KG1 (cell line): ENCODE data around the gene CACNA1D.

Experiments
- DNase-seq: peaks from one replicate; lab custom pipeline; 2025; lab: John Stamatoyannopoulos, UW

Gene CACNA1D

DNA sequence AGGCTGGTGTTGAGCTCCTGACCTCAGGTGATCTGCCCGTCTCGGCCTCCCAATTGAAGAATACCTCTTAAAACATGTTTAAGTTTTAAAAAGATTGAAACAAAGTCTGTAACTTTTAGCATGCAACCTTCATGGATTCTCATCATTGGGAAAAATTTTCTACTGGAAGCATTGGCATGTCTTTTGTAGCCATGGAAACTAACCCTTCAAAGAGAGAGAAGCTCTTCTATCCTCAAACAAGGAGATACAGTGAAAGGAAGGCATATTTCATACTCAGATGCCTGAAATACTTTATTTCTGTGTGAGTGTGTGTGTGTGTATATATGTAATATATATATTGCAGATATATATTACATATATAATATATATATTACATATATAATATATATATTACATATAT, 196.9 kb downstream of the CACNA1D start:
- DNase-seq: no peak

DNA sequence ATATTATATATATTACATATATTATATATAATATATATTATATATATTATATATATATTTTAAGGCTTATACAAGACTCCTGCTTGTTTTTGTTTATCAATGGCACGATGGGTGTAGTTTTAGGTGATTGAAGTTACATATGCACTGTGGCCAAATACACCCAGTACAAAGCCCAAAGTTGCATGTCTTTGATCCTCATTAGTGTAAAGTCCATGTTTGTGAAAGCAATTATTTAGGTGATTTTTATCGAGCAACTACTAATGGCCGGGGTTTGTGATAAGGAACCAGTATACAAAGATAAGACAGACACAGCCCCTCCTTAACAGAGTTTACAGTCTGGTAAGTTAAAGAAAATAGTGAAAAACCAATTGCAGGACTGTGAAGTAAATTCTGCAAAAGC, 197.5 kb downstream of the CACNA1D start:
- no peak for DNase-seq

DNA sequence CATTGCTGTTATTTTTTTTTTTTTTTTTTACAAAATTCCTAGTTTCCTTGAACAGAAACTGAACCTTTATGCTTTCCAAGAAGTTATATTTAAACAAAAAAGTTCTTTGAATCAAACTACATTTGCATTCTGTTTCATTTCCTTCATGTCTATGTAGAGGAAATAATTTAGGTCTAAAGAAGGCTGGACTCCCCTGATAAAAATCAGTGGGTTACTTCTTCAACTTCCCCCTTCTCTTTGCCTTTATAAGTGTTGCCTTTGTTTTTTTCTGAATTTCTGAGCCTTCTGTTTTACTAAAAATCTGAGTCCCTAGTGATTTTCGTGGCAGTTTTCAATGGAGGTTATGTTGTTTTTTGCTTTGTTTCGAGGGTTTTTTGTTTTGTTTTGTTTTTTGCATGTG, 199.0 kb downstream of the CACNA1D start:
- no peak for DNase-seq

DNA sequence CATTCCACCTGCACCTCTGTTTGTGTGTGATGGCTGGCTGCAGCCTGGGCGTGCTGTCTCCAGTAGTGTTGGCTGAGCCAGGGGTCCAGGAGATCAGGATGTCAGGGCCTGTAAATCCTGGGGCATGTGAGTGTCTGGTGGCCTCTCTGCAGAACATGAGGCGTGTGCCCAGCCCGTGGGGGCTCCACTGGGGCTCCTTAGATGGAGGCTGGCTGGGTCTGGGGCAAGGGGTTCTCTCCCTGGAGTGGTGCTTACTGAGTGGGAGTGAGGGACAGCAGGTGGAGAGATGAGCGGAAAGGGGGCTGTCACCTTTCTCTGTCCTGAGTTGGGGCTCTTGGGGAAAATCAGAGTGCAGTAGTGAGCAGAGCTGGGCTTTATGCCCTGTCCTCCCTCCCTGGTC, 199.6 kb downstream of the CACNA1D start:
- no peak for DNase-seq

DNA sequence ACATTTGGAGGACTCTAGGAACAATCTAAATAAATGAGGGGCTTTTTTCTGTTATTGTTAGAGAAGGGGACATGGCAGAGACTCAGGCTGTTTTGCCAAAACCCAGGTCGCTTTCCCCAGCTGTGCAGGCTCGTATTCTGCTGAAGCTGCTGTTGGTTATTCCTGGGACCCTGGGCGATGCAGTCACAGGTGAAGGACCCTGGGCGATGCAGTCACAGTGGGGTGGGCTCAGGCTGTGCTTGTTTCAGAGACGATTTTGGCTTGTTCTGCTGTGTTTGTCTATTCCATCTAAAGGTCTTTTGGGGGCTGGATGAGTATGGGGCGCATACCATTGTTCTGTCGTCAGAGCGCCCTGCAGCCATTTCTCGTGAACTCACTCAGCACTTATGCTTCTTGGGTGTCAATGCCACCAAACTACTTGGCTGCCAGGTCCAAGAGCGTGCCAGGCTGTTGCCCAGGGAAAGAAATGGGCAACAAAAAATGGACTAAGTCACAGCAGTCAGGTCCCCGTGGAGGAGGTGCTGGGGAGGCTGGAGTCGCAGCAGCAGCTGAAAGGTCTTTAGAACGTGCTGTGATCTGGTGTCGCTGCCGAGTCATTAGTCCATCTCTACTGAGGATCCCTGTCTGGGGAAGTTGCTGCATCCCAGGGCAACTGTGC, 200.4 kb downstream of the CACNA1D start:
- DNase-seq: no peak

DNA sequence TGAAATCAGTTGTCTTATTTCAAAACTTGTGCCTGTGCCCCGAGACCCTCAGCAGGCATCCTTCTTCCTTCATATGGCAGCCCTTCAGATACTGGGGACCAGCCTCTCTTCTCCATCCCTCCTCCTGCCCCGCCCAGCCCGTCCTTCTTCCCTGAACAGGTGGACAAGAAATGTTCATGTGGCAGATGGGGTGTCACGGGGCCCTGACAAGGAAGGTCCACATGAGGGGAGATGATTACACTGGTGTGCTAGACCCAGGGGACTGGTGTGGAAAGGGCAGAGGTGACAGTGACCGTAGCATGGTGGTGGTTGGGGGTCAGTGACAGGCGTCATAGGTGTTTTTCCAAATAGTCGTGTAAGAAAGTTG, 200.9 kb downstream of the CACNA1D start:
- DNase-seq: no peak

DNA sequence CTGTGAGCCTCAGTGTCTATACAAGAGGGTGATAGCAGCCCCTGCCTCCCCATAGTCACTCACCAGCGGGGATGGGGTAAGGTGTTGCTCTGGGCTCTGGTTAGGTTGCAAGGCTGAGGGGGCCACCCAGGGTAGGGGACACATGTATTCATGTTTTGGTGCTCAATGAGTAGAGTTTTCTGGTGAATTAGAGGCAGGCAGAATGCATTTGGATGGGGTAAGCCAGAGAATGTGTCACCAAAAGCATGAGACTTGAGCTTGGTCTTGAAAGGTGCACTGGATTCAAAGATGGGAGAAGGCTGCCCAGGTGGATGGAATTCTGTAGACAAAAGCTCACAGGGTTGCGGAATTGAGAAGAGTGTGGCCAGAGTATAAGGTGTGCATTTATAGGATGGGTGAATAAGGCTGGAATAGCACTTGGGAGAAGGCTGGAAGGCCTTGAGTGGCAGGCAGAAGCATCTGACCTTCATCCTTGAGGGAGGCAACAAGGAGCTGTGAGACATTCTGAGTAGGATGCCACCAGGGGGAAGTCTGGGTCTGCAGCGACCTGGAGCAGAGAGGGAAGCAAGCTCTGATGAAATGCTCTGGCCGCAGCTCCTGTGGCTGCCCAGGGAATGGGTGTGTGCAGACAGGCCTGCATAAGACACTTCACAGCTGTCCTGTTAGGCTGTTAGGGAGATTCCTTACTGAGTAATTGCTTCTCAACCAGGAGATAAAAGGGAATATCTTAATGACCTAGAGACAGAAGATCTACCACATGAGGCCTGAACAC, 202.2 kb downstream of the CACNA1D start:
- DNase-seq: no peak

DNA sequence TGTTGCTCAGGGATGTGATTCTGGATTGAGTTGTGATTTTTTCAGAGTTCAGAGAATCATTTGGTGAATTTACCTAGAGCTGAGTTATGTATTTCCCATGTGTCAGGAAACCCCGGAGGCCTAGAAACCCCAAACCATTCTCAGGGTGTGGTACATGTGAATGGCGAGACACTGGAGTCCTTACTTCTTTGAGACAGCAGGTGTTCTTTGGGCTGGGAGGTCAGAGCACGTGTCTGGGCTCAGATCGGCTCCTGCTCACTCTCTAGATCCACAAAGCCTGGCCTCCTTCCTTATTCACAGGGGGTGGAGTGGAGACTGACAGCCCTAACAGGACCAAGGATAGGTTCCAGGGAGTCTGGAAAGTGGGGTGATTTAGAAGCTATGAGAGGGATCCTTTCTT, 206.0 kb downstream of the CACNA1D start:
- DNase-seq: no peak

DNA sequence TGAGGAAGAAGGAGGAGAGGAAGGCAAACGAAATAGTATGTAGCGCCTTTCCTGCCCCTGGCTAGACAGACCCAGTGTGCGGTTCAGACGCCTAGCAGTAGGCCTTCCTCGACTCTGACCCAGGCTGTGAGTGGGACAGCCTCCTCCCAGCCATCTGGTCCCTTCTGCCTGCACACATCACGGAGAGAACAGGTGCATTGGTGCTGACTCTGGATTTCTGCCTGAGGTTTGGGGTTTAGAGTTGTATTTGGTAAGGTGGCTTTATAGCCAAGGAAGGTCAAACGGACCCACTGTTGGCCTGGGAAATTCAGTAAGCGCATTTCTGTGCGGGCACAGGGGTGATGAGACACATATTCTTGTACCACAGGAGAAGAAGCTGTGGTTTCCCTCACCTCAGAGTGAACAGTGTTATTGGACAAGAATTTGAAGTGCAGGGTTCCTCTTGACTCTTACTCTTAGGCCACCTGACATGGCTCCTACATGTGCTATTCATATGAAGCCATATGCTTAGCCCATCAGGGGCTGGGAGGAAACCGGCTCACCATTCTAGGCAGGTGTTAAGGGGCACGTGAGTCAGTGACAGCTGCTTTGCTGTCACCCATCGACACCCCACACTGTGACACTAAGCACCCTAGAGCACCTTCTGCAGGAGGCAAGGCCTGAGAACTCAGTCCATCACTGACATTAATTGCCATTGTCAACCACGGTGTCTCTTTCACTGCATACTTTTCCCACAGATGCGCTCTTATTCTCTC, 208.5 kb downstream of the CACNA1D start:
- DNase-seq: no peak

DNA sequence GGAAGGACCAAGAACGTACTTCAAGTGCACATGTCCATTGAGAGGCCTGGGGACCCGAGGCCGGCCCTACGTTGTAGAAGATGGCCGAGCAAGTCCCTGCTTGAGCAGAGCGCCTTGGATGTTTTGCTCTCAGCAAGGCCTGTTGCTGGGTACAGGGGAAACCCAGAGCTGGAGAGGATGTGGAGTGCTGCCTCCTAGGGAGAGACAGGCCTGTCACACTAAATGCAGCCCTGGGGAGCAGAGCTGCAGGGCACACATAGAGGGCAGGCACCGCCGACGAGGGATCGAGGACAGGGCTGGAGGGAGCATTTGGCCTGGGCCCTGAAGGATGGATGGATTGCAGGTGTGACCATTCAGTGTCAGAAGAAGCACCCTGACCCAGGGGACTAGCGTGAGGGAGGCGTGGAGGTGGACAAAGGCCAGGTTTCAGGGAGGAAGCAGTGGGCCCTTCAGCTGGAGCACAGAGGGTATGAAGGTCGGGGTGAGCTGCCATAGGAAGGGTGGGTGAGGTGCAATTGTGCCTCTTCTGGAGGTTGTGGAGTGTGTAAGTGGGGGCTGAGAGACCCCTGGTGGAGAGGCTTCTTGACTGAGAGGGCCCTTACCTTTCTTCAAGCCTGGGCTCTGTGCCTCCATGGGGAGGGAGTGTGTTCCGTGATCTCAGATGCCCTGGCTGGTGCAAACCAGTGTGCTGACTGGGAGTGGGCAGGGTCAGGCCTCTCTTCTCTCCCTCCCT, 209.4 kb downstream of the CACNA1D start:
- DNase-seq: no peak

DNA sequence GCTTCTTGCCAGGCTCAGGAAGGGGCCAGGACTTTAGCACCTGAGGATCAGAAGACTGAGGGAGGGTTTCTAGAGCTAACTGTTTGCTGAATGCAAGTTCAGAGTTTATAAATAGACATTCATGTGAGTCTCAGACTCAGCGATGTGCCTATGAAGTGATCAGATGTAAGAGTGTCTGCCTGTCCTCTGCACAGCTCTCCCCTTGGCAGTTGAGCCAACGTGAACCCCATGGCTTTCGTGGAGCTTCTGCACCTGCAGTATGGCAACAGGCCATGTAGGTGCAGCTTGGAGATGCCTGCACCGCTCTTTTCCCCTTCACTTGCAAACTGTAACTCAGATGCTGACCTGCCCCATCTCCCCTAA, 209.9 kb downstream of the CACNA1D start:
- DNase-seq: no peak

DNA sequence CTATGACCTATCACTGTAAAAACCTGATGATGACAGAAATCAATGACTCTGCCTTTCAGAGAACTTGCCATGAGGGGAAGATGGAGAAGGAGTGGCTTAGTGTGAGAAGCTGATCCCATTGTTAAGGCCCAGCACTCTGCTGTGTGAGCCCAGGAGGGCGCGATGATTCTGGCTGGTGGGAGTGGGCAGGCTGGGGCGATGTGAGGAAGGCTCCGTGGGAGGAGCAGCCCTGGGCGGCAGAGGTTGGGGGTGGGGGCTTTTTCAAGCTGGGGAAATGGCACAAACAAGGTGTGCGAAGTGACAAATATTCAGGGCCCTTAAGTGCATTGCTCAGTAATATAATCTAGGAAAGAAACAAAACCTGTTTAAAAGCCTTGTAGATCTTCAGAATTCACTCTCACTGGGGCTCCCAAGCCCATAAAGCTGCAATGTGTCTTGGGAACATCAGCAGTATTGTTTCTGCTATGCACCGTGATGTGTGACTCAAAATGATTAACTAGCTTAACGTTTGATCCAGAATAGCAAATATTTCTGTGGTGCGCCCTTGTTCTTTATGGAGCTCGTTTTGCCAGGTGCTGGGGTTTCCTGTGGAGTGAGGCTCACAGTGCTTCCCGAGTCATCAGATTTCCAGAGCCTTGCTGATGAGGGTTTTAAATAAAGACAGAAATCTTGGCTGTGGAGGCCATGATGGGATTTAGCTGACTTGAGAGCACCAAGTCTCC, 210.8 kb downstream of the CACNA1D start:
- DNase-seq: no peak

DNA sequence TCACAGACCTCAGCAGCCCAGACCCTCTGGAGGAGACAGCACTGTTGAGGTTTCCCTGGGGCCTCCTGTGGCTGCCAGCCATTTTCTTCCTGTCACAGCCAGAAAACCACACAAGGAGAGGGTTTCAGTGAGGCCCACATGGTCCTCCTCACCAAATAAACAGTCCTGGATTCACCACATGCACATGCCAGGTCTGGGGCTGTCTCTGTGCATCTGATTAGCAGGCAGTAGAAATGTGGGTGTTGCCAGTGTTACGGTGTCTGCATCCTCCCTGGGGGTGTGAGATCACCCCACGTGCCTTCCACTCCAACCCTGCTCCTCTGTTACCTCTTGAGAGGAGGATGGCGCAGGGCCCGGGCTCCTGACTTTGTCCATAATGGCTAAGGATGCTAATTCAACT, 211.4 kb downstream of the CACNA1D start:
- DNase-seq: no peak

DNA sequence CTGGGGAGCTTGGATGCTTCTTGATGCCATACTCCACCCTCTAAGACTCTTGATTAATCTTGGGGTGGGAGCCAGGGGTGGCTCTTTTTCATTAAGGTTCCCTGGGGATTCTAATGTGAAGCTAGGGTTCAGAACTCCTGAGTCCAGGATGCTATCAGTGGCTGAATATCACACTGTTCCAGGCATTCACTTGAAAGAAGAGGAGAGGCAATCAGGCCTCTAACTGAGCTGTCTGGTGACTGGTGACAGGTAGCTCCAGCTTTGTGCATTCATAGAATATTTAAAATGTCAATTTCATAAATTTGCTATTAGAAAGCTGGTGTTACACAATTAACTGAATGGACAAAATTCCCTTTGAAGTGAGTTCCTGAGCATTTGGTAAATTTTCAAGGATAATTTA, 212.8 kb downstream of the CACNA1D start:
- DNase-seq: no peak

DNA sequence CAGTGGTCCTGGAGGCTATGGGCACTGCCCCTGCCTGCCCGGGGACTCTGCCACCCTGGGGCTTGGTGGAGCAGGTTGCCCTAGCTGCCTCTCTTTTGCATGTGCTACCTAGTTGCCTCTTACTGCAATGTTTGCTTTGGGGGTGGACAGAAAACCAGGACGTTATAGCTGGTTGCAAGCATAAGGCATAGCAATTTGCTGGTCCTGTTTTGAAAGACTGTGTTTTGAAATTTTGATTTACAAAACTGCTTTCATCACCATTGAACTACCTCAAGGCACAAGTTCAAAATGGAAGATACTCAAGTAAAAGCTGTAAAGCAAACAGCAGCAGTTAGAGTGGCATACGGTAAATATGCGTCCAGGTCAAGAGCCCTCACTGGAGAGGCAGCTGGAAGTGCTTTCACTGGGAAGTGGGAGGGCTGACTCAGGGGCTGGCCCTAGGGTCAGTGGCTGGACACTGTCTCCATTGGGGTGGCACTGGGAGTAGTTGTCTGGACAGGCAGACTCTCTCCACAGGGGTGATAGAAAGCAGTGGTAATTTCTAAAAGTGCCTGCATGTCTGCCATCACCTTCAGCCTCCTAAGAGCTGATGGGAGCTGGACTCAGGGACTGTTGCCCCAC, 213.7 kb downstream of the CACNA1D start:
- no peak for DNase-seq

DNA sequence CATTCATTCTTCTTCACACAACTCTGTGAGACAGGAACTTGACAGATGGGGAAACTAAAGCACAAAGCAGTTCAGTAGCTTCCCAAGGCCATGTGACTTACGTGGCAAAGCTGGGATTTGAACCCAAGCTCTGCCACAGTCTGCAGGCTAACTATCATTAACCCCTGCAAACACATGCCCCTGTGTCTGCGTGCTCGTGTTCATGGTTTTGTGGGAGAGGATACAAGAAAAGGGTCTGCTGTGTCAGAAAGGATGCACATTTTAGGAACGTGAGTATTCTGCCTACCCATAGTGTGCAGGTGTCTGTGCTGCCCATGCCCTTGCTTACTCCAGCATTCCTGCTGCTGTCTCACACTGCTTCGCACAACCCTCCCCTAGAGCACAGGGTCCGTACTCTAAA, 214.8 kb downstream of the CACNA1D start:
- no peak for DNase-seq

DNA sequence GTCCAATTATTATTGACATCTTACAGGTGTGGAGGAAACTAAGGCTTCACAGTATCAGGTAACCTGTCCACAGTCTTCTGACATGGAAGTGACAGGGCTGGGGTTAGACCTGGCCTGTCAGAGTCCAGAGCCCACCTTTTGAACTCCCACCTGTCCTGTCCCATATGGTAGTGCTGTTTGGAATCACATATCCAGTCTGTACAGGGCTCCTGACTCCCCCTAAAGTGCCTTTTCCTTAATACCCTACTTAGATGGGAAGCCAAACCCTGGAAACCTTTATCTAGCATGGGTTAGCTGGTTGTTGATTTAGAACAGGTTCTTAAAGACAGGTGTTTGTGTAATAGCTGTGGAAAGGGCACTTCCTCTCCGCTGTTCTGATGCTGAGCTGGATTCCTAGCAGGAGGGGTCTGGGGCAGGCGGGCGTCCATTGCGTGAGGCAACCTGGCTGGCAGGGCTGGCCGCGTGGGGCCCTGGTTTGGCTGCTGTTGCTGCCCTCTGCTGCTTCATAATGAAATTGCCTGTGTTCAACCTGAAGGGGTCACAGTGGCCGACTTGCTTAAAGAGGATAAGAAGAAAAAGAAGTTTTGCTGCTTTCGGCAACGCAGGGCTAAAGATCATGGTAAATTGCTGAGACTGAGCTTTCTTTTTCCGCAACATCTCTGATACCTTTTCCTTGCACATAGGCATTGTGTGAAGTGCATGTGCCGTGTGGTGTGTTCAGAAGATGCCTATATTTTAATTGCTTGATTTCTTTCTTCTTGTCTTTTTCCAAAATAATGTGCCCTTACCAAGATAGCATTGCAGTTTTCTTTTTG, 215.7 kb downstream of the CACNA1D start:
- DNase-seq: peak; percentile 63

DNA sequence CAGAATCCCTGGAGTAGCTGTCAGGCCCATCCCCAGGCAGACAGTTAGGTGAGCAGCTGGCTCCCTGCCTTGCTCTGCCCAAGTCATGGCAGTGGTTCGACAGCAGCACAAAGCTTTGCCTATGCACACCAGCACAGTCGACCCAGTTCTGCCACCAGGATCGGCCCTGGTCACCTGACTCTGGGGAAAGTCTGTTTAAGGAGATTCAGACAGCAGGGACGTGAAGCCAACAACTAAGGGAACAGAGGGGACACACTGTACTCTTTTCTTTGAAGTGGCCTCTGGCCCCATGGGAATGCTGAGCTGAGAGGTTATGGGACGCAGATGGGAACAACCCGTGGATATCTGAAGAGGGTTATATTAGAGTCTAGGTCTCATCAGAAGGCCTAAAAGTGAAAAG, 217.0 kb downstream of the CACNA1D start:
- DNase-seq: no peak

DNA sequence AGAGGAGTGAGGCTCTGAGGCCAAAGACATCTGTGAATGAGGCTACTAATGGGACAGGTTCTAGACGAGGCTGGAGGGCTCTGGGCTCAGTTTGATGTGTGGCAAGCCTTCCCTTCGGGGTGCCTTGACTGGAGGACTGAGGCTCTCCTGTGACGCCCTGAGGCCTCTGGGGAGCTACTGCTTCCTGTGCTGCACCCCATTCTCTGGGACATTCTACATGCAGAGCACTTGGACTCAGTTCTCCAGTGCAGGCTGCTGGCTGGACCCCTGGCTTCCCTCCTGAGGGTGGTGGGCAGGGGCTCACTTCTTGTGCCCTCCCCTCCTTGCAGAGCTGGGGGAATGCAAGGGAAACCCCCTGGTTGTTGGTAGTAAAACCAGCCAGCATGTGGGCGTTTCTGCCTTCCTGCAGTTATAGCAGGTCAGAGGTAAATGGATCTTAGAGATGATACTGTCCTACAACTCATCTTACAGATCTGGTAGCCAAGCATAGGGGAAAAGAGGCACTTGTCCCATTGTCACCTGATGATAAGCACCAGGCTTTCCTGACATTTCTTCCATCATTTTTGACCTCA, 218.5 kb downstream of the CACNA1D start:
- no peak for DNase-seq

DNA sequence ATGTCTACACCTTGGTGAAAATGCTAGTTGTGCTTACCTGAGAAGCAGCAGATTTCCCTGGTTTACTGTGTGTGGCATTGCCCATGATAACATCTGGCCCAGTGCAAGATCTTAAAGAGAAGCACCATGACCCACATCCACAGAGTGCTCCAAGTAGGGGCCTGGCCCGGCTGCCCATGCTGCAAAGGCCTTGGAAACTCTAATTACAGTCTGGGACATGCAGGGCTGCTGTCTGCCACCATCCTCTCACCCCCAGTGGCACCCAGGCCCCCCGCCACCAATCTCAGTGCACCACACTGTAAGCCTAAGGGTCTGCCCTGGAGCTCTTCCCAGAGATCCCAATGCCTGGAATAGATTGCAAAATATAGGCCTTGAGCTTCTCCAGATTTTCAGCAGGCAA, 219.2 kb downstream of the CACNA1D start:
- DNase-seq: no peak
